Lung (tissue), 12 donors: Measurements from ENCODE around the gene CTRB1. TPM values are rescaled to one million over a fixed set of nuclear protein-coding genes. Genes with fewer than 3 reads are reported as not detected.

Experiments used
- ATAC-seq: fragments of 200-7000 bp; cut with Tn5 transposase; one replicate; pipeline ENCODE4 v1.9.1; 2020; ENCODE audit warnings: moderate number of reproducible peaks; ENCODE audit not compliant: insufficient read depth, low FRiP score
- DNase-seq, 3 donors: peaks; one replicate each; pipeline ENCODE4 v3.0.0-alpha.2; 2013 to 2017
- H3K27ac ChIP-seq, 2 donors: one replicate each; pipeline ENCODE4 v1.5.1; 2013; ENCODE audit warnings: mild to moderate bottlenecking in 2 of 2, moderate library complexity in 2 of 2, control low read depth in 1 of 2, inconsistent platforms in 1 of 2, low read depth in 1 of 2, low read length in 1 of 2
- H3K27me3 ChIP-seq, 3 donors: one replicate each; pipeline ENCODE4 v1.5.1; 2013; ENCODE audit warnings: low read length in 2 of 3; ENCODE audit not compliant: control insufficient read depth in 3 of 3, insufficient read depth in 3 of 3
- H3K36me3 ChIP-seq, 4 donors: one replicate each; pipeline ENCODE4 v1.5.1; 2013; ENCODE audit warnings: low read length in 4 of 4, mild to moderate bottlenecking in 1 of 4, moderate library complexity in 1 of 4; ENCODE audit not compliant: control insufficient read depth in 4 of 4, insufficient read depth in 4 of 4
- H3K4me1 ChIP-seq, 5 donors: one replicate each; pipeline ENCODE4 v1.5.1; 2013; ENCODE audit warnings: low read length in 5 of 5, mild to moderate bottlenecking in 2 of 5, moderate library complexity in 1 of 5; ENCODE audit not compliant: control insufficient read depth in 5 of 5, insufficient read depth in 5 of 5
- H3K4me3 ChIP-seq: one replicate; pipeline ENCODE4 v1.5.1; 2013; ENCODE audit warnings: mild to moderate bottlenecking, control low read depth, moderate library complexity
- H3K9ac ChIP-seq, 2 donors: one replicate each; pipeline ENCODE4 v1.5.1; 2013; ENCODE audit warnings: low read length in 2 of 2, control low read depth in 1 of 2; ENCODE audit not compliant: insufficient read depth in 1 of 2
- H3K9me3 ChIP-seq, 4 donors: one replicate each; pipeline ENCODE4 v1.5.1; 2013; ENCODE audit warnings: low read length in 3 of 4, mild to moderate bottlenecking in 1 of 4, moderate library complexity in 1 of 4; ENCODE audit not compliant: control insufficient read depth in 4 of 4, insufficient read depth in 3 of 4
- WGBS, 2 donors: extraction: QIAGEN DNeasy Blood & Tissue Kit; methylation state at CpG; one replicate each; pipeline ENCODE4 v1.1.7; 2013; 5-methylcytosine and 5-hydroxymethylcytosine counted together
- polyA plus RNA-seq, 2 donors: library from polyadenylated mRNA; stranded (reverse); fragments of 200-250 nt; gene quantifications; one replicate each; pipeline ENCODE4 v1.2.1, GENCODE V29; 2013
- total RNA-seq, 2 donors: library from RNA; depleted of rRNA in 1 of 2; stranded (reverse); fragments of >200 nt in 1 of 2; gene quantifications; one replicate each; pipeline ENCODE4 v1.2.1, GENCODE V29; 2014 to 2021
- TF ChIP-seq, protein P1 (sequence below): IDR thresholded peaks from 2 replicates; pipeline ENCODE4 v1.5.1; 2012; ENCODE audit warnings: mild to moderate bottlenecking; ENCODE audit errors: control extremely low read depth, extremely low read depth
- donor health status: control.
- donor health status: control.
- donor health status: Bipolar disorder and iron deficiency.
- donor health status: healthy.
- donor health status: DM: yes; HTN: yes; CAD: no.

The CTRB1 gene
- total and polyA plus RNA-seq, 4 donors, result 0.33 to 6.5 (median 0.97) TPM; not detected in 1

DNA sequence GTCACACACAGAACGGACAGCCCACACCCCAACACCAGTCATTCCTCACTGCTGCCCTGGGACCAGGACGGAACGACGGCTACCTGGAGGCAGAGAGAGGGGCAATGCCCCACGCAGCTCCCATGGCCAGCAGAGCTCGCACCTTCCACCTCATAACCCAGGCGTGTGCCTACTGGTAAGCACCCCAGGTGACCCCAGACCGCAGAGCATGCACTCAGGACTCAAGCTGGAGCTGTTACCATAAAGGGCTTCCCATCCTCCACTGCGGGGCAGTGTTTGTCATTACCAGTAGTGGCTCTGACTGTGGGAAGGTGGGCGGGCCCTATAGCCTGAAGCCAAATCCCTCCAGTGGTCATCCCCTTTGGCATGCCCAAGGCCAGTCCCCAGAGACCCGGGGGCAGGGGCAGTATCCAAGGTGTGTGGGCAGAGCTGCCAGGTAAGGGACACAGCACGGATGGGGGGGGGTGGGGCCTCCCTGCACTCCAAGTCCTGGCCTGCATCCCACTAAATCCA lies 37.3 kb downstream of the CTRB1 start:
- Histone ChIP-seq H3K9me3 (no peaks in the 10 kb centered on the region), H3K4me1 (peaks cover 29 to 74% (median 59%) of the 10 kb centered on the region in 5 donors), H3K9ac (no peak overlapping the region), H3K36me3 (no peaks in the 10 kb centered on the region), H3K27ac (peak overlapping the region in 1 of 2 donors; percentile 93), H3K4me3 (no peak overlapping the region), H3K27me3 (no peaks in the 10 kb centered on the region)
- TF ChIP-seq, protein P1, sequence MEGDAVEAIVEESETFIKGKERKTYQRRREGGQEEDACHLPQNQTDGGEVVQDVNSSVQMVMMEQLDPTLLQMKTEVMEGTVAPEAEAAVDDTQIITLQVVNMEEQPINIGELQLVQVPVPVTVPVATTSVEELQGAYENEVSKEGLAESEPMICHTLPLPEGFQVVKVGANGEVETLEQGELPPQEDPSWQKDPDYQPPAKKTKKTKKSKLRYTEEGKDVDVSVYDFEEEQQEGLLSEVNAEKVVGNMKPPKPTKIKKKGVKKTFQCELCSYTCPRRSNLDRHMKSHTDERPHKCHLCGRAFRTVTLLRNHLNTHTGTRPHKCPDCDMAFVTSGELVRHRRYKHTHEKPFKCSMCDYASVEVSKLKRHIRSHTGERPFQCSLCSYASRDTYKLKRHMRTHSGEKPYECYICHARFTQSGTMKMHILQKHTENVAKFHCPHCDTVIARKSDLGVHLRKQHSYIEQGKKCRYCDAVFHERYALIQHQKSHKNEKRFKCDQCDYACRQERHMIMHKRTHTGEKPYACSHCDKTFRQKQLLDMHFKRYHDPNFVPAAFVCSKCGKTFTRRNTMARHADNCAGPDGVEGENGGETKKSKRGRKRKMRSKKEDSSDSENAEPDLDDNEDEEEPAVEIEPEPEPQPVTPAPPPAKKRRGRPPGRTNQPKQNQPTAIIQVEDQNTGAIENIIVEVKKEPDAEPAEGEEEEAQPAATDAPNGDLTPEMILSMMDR, result no peak
- peak in 2 of 3 donors; percentile 50 to 55 for DNase-seq
- WGBS, 2 donors, result 53 to 77% methylated on average over 12 of the region's 12 CpGs
- ATAC-seq, result no peak

DNA sequence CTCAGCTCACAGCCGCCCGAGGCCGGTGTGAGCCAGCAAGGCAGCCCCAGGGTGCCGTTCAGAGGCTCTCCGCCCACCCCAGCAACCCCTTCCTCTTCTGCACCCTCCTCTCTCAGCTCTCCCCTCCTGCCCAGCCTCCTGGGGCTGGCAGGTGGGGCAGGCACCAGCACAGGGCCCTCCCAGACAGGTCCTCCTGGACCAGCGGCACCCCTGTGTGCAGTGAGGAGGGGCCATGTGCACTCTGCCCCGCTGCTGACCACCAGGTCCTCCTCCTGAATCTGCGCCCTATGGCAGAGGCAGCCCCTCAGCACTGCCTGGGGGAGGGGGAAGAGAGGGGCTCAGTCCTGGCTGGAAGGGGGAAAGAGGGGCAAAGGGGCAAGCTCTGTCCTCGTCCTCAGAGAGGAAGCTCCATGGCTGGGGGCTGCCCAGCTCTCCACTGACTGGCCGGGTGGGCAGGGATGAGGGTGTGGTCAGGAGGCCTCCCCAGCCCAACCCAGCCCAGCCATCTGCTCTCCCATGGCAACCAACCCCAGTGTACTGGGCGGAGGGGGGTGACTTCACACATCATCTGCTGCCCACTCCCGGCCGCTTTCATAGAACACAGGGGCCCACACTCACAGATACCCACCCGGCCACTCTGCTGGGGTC lies 38.0 kb downstream of the CTRB1 start:
- ATAC-seq (no peak), DNase-seq (peak; percentile 72 to 79 (median 74))
- H3K27ac ChIP-seq, result peak overlapping the region; percentile 36 to 93
- no peak overlapping the region for H3K9ac ChIP-seq
- peaks cover 28 to 78% (median 64%) of the 10 kb centered on the region in 5 donors for H3K4me1 ChIP-seq
- no peaks in the 10 kb centered on the region for H3K9me3 ChIP-seq
- H3K4me3 ChIP-seq, result no peak overlapping the region
- 40 to 62% methylated on average over 13 to 14 of the region's 14 CpGs for WGBS, 2 donors
- TF ChIP-seq, protein P1, result no peak
- no peaks in the 10 kb centered on the region for H3K27me3 ChIP-seq
- no peaks in the 10 kb centered on the region for H3K36me3 ChIP-seq

DNA sequence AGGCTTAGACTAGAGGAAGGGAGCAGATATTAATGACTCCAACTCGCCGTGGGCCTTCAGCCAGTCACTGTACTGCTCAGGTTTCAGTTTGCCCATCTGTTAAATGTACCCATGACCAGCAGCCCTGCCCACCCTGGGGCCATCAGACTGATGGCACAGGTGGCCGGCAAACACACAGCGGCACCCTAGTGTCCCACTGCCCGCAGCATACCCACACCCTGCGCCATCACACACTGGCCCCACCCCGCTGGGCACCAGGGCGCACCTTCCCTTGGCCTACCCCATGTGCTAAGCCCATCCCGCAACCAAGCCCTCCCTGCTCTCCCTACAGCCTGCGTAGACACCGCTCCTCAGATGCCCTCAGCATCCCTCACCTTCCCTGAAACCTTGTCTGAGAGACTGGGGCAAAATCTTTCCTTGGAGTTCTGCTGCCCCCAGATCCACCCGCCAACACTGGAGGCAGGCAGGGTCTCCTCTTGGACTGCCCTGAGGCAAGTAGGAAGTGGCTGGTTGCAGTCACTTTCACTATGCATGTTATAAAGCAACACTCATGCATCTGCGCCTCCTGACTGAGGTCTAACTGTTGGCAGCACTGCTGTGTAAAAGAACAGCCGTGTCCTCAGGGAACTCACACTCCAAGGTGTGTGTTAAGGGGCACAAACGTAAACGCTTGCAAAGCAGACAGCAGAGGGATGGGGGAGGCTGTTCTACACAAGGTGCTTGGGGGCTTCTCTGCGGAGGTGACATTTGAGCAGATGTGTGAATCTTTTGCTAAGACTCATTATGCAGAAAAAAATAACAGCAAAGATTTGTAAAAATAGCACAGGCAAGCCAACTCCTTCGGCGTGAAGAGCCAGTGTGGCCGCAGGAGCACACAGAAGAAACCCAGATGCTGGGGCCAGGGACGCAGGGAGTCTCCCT lies 39.4 kb downstream of the CTRB1 start:
- TF ChIP-seq, protein P1, result no peak
- peaks cover 0 to 3% (median 0%) of the 10 kb centered on the region in 4 donors for H3K36me3 ChIP-seq
- no peak overlapping the region for H3K4me3 ChIP-seq
- H3K9me3 ChIP-seq, result no peaks in the 10 kb centered on the region
- peaks cover 28 to 78% (median 64%) of the 10 kb centered on the region in 5 donors for H3K4me1 ChIP-seq
- peak overlapping the region in 1 of 2 donors; percentile 93 for H3K27ac ChIP-seq
- WGBS, 2 donors, result 74 to 87% methylated on average over 21 of the region's 21 CpGs
- no peak for DNase-seq
- no peak overlapping the region for H3K9ac ChIP-seq
- H3K27me3 ChIP-seq, result no peaks in the 10 kb centered on the region
- ATAC-seq, result no peak
